Measurements from ENCODE around the gene IRX1. TPM values are rescaled to one million over a fixed set of nuclear protein-coding genes. Genes with fewer than 3 reads are reported as not detected.

Gene IRX1
- total RNA-seq, 1 donor from 2014 or later: 0.16 TPM

- no peak overlapping the region for H3K27ac ChIP-seq (replicated peaks)
- intact Hi-C loops (cut with micrococcal nuclease): no loop called here
These were observed 13.6 kb downstream of the IRX1 start for GRCh38 chr5:3609120-3609681.

GRCh38 chr5:3612591-3613042 is 17.0 kb downstream of the IRX1 start:
- H3K4me3 ChIP-seq: no peak overlapping the region
- no peak for TF ChIP-seq CTCF (IDR thresholded peaks at IDR 0.05; ENCODE audit: borderline replicate concordance)
- peaks cover 94% of the 10 kb centered on the region for H3K27me3 ChIP-seq (ENCODE audit: low read depth)
- H3K4me1 ChIP-seq: no peaks in the 10 kb centered on the region
- intact Hi-C loops (cut with micrococcal nuclease): no loop called here
- H3K9me3 ChIP-seq (replicated peaks): no peaks in the 10 kb centered on the region
- no peak for DNase-seq
- no peak overlapping the region for H3K27ac ChIP-seq (replicated peaks)
- H3K36me3 ChIP-seq: no peaks in the 10 kb centered on the region

More at GRCh38 chr5:3609120-3609681, 13.6 kb downstream of the IRX1 start:
- no peaks in the 10 kb centered on the region for H3K36me3 ChIP-seq
- TF ChIP-seq CTCF (IDR thresholded peaks at IDR 0.05; ENCODE audit: borderline replicate concordance): no peak
- peaks cover 7% of the 10 kb centered on the region for H3K4me1 ChIP-seq
- no peaks in the 10 kb centered on the region for H3K9me3 ChIP-seq (replicated peaks)
- H3K4me3 ChIP-seq: no peak overlapping the region
- peaks cover 94% of the 10 kb centered on the region for H3K27me3 ChIP-seq (ENCODE audit: low read depth)
- DNase-seq: no peak

- Histone ChIP-seq H3K4me1 (no peaks in the 10 kb centered on the region), H3K9me3 (replicated peaks) (no peaks in the 10 kb centered on the region), H3K27me3 (ENCODE audit: low read depth) (peaks cover 94% of the 10 kb centered on the region), H3K36me3 (no peaks in the 10 kb centered on the region), H3K27ac (replicated peaks) (no peak overlapping the region), H3K4me3 (no peak overlapping the region)
- no peak for TF ChIP-seq CTCF (IDR thresholded peaks at IDR 0.05; ENCODE audit: borderline replicate concordance)
- no peak for DNase-seq
- intact Hi-C loops (cut with micrococcal nuclease): no loop called here
These were observed 18.1 kb downstream of the IRX1 start for GRCh38 chr5:3613726-3614125.

GRCh38 chr5:3615217-3615616 is 19.6 kb downstream of the IRX1 start:
- Histone ChIP-seq H3K27ac (replicated peaks) (no peak overlapping the region), H3K4me1 (no peaks in the 10 kb centered on the region), H3K4me3 (no peak overlapping the region), H3K27me3 (ENCODE audit: low read depth) (peaks cover 89% of the 10 kb centered on the region), H3K36me3 (no peaks in the 10 kb centered on the region), H3K9me3 (replicated peaks) (no peaks in the 10 kb centered on the region)
- TF ChIP-seq CTCF (IDR thresholded peaks at IDR 0.05; ENCODE audit: borderline replicate concordance): no peak
- intact Hi-C loops (cut with micrococcal nuclease): no loop called here
- DNase-seq: no peak

GRCh38 chr5:3615829-3616228 is 20.2 kb downstream of the IRX1 start:
- DNase-seq: no peak
- Histone ChIP-seq H3K36me3 (no peaks in the 10 kb centered on the region), H3K9me3 (replicated peaks) (no peaks in the 10 kb centered on the region), H3K4me3 (no peak overlapping the region), H3K27ac (replicated peaks) (no peak overlapping the region), H3K27me3 (ENCODE audit: low read depth) (peaks cover 89% of the 10 kb centered on the region), H3K4me1 (no peaks in the 10 kb centered on the region)
- no peak for TF ChIP-seq CTCF (IDR thresholded peaks at IDR 0.05; ENCODE audit: borderline replicate concordance)
- intact Hi-C loops (cut with micrococcal nuclease): no loop called here

Data from left ventricle myocardium inferior (tissue), 1 donor.